Measurements from ENCODE around the gene VEZF1. TPM values are rescaled to one million over a fixed set of nuclear protein-coding genes. Genes with fewer than 3 reads are reported as not detected.

Gene VEZF1
- total RNA-seq = 32.0 and 43.8 TPM in 2 replicates

GRCh38 chr17:57987581-57988300 lies at the start of gene VEZF1:
Gene VEZF1, minus strand, starts transcription at chr17:57988254. Its CDS starts 143 bp downstream, at chr17:57988111.

GRCh38 chr17:58006924-58007780 lies 19.1 kb upstream of the VEZF1 start, which contains the start of gene SRSF1:
Gene SRSF1, minus strand, starts transcription at chr17:58007246. Its CDS starts 109 bp downstream, at chr17:58007137.

GRCh38 chr17:57955183-57955931 lies 32.7 kb downstream of the VEZF1 start, which contains the start of gene CUEDC1:
Gene CUEDC1, minus strand, starts transcription at chr17:57955412. Its CDS starts 69,848 bp downstream, at chr17:57885564.

Small RNA genes lying within 50 kb of the gene (small RNA-seq; reads per million reads assigned to genes)
- gene AC015813.4 = not detected

Other genes starting within 250 kb of the VEZF1 start
- gene CCDC182, start 243.0 kb downstream of the VEZF1 start, total RNA-seq = not detected in 2 replicates
- 15.2 and 16.2 TPM in 2 replicates for gene MRPS23, start 138.2 kb downstream of the VEZF1 start, total RNA-seq
- 13.5 and 15.8 TPM in 2 replicates for gene CUEDC1, start 32.8 kb downstream of the VEZF1 start, total RNA-seq
- gene SRSF1, start 19.0 kb upstream of the VEZF1 start, total RNA-seq = 349 and 447 TPM in 2 replicates
- gene DYNLL2, start 95.2 kb upstream of the VEZF1 start, total RNA-seq = 7.0 and 9.0 TPM in 2 replicates
- not detected in 2 replicates for gene OR4D1, start 160.1 kb upstream of the VEZF1 start, total RNA-seq
- not detected in 2 replicates for gene OR4D2, start 178.7 kb upstream of the VEZF1 start, total RNA-seq
- gene EPX, start 204.5 kb upstream of the VEZF1 start, total RNA-seq = not detected in 2 replicates
- 10.7 and 10.9 TPM in 2 replicates for gene MKS1, start 231.0 kb upstream of the VEZF1 start, total RNA-seq

All from subcutaneous preadipocyte (primary cell).